NCI-H128 (cell line): Measurements from ENCODE around the gene ADCYAP1R1.
A peak's percentile ranks its signal among the peaks of the same experiment; 100 is the strongest.

Experiments used
- DNase-seq: peaks from one replicate; lab custom pipeline; 2025; ENCODE audit not compliant: unreplicated experiment; lab: John Stamatoyannopoulos, UW

The ADCYAP1R1 gene

DNA sequence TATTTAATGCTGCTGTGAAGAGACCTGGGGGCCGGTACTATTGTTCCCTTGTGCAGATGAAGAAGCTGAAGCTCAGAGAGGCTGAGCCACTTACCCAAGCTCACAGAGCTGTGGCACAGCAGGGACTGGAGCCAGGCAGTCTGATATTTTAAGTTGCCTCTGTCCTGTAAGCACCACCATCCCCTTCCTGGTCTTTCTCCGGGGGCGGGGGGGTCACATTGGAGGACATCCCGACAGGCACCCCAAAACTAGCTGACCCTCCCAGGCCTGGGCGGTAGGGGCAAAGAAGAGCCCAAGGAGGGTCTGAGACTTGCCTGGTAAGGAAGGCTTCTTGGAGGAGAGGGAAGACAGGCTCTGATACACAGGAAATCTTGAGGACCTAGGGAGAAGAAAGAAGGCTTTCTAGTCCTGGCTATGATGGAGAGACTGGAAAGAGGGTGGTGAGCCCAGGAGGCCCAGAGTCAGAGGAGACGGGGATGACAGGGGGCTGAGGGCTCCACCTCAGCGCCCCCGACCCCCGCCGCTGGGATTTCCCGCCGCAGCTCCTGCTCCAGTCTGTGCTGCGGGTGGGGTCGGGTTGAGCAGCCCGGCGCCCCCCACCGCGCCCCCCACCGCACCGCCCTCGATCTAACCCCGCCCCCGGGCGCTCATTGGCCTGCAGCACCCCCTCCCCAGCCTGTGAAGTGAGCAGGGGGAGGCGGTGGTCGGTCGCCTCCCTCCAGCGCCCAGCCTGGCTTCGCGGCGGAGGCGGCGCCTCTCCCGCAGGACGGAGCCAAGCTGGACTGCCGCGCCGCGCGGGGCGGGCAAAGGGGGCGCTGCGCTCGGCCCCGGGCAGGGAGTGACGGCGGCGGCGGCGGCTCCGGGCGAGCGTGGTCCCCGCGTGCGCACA, at the start of gene ADCYAP1R1:
ADCYAP1R1 (plus strand) TSS at position 711 of the 889 bp plus-strand sequence. CDS start 10,957 bp downstream, outside the sequence.
- DNase-seq: peak; percentile 10

DNA sequence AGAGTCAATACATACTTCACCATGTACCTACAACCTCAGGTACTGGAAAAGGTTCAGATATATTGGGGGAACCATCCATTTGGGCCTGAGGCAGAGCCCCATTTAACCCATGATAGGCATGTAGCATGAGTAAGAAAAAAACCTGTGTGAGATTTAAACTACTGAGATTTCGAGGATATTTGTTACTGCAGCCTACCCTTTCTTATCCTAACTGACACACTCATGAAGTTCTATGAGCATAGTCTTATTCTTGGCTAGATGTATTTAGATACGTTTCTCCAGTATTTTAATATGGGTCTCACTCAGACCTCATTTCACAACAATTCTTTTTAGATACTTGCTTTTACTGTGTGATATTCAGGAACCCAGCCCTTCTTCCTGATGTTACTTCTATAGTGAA, 49.0 kb upstream of the ADCYAP1R1 start:
- no peak for DNase-seq

DNA sequence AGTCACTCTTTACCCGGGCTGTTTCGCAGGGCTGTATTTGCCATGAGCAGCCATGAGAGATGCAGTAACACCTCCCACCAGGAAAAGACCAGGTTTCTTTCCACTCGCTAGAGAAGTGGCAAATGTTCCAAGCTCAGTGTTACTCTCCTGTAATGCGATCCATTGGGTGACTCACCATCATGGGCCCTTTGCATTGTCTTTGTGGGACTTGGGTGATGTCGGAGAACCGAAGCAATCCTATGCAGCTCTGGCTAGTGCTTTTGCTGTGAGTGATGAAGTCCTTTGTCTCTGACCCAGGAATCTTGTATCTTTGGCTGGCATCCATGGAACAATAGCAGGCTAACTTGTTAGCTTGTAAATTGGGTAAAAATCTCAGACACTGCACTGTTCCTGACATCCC, 48.4 kb upstream of the ADCYAP1R1 start:
- no peak for DNase-seq

DNA sequence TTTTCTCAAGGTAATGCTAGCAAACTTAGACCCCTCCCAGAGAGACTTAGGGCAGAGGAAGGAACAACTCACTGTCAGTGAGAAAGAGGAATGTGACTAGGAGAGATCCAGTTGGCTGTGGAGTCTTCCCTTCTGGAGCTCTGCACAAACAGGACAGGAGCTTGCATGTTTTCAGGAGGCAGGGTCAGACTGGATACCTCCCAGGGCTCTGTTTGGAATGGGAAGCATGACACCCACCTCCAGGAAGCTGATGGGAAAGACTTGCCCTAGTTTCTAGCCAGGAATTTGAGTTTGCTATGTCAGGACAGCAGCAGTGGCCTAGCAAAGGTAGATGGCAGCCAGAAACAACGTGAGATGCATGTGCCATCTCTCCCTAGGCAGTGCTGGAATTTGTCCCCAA, 47.7 kb upstream of the ADCYAP1R1 start:
- DNase-seq: no peak

DNA sequence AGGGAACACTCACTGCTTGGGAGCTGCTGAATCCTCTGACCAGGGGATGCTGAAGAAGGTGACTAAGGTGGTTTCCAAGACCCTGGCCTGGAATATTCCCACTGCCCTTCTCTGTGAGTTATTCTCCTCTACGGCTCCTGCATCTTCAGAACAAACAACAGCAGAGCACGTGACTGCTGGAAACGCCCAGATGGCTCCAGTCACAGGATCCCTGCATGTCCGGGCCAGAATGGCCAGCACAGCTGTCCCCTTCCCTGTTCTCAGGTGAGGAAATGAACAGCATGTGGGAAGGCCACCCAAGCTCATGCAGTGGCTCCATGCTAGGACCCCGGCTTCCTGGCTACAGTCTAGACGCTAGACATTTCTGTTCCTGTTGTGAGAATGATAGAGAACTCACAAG, 45.3 kb upstream of the ADCYAP1R1 start:
- DNase-seq: no peak

DNA sequence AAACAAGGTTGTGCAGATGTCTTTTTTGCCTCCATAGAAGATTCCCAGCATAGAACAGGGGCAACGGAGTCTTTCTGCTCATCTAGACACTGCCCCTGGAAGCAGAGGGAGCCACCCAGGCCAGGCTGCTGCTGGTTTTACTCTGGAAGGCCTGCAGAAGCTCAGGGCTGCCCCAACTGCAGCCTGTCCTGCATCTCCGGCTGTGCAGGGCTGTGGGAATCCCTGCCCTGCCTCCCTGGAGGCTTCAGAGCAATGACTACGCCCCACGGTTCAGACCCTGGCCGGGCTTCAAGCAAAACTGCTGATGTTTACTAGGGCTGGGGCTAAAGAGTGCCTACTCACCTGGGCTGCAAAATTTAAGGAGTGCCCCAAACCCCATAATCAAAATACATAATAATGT, 44.5 kb upstream of the ADCYAP1R1 start:
- DNase-seq: no peak

DNA sequence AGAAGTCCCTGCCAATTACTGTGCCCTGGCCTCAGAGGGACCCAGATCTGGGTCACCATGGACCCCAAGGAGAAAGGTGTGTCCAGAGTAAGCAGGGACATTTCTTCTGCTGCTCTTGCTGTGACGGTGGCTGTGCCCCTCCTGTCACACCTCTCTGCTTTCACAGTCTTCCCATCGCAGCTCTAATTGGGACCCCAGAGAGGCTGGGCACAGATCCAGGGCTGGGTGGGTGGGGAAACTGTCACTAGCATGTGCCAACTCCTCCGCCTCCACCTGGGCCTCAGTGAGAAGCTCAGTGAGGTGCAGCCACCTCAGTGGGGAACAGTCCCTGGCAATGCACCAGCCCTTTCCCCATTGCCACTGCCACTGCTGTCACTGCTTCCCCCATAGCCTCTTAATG, 37.3 kb upstream of the ADCYAP1R1 start:
- DNase-seq: no peak

DNA sequence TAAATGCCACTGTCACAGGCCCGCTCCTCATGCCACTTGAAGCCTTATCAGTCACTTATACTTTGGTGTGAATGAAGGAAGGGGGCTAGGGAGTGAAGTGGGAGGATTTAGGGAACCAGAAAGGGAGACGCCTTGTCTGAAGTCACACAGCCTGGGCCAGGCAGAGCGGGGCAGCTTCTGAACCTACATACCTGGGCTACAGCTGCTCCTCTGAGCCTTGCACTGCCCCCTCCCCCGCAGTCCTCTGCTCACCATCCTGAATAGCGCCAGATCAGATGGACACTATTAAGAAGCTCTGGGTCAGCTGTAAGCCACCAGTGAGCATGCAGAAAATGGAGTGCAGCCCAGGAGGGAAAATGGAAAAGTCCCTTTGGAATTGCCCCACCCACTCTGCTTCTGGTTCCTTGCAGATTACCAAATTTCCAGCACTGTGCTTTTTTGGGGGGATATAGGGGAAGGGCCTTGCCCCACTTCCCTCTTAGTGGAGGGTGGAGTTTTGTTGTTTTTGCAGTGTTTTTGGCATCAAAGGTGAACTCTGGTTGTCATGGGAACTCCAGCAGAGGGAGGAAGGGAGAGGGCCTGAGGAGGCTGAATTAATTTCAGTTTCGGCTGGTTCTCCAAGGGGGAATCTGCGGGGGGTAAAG, 35.0 kb upstream of the ADCYAP1R1 start:
- no peak for DNase-seq

DNA sequence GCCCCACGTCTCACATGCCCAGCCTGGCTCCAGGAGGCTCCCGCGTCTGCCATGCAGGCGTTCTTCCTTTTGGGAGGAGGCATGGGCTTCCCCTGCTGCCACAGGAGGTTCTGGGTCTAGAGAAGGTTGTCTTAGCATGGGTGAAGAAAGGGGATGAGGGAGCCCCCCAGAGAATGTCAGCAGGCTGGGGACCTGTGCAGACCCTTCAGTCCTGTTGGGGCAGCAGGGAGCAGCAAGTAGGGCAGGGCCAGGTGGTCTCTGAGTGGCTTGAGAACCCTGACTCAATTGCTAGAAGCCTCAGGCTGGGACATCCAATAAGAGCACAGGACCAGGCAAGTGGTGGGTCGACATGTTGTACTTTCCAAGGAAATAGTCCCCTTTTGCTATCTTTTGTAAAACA, 34.4 kb upstream of the ADCYAP1R1 start:
- DNase-seq: no peak

DNA sequence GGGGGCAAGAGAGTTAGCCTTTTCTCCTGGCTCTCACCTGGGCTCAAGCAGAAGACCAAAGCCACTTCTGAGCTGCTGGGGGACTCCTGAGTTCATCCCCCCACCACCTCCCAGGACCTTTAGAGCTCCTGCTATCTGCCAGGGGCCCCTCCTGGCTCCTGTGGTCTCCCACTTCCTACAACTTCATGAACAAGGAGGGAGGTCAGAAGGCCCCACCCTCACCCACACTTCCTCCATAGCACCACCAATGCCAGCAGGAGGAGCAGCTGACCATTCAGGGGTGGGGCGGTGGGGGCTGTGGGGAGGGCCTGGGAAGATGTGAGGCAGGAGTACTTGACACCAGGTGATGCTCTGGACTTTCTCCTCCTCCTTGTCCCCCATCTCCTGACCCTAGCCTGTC, 32.6 kb upstream of the ADCYAP1R1 start:
- DNase-seq: no peak

DNA sequence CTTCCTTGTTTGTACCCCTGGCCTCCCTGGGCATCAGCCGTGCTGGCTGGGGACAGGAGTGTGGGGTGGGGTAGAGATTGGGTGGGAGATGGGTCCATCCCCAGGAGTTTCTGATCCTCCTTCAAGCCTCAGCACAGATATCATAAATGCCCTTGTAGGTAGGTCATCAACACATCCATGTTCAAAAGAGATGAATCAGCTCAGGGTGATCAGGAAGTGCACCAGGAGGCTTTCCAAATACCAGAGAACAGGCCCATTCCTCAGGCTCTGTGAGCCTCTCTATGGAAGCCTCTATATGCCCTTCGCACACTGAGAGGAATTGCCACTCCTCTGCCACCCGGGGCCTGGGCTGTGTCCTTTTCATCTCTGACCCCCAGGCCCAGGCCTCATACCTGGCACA, 31.9 kb upstream of the ADCYAP1R1 start:
- DNase-seq: no peak

DNA sequence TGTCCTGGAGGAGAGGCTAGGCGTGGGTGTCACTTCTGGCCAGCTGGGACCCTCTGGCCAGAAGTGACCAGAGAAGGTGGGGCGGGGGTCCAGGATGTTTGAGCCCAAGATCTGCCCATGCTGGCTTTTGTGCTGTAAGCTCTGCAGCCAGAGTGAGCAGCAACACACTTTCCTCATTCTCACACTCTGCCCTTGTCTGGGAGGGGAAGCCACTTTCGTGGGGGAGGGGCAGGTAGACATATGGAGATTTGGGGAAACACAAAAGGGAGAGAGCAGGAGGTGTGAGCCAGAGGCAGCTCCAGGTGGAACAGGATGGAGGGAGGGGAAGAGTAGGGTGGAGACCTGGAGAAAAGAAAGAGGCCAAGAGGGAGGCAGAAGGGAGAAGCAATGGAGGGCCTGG, 31.5 kb upstream of the ADCYAP1R1 start:
- DNase-seq: no peak

DNA sequence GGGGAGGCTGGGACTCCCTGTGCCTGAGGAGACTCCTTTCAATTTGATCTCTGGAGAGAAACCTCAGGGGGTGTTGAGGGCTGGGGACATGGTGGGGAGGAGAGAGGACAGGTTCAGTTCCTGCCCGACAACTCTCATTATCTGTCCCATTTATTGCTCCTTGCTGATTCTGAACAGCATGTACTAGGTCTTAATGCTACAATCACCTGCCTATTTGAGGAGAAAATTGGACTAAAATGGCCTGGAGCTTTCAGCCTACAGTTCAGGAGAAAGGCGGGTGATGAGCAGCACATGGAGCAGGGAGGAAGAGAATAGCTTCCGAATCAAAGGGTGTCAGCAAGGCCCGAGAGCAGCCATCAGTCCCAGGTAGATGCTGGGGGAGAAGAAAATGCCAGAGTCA, 30.0 kb upstream of the ADCYAP1R1 start:
- no peak for DNase-seq

DNA sequence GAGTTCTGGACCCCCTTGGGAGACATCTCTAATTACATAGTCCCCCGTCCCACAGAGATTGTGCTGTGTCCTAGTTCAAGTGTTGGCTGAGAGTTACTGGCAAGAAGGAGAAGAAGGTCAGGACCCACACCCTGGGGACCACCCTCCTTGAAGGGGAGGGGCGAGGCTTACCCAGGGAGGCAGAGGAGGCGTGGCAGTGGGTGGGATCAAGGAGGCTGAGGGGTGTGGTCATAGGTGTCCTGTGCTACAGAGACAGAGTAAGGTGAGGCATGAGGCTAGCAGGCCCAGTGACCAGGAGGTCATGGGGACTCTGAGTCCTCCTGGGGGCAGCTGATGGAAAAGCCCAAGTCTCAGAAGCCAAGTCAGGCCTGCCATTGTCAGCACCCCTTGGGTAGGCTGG, 29.4 kb upstream of the ADCYAP1R1 start:
- no peak for DNase-seq

DNA sequence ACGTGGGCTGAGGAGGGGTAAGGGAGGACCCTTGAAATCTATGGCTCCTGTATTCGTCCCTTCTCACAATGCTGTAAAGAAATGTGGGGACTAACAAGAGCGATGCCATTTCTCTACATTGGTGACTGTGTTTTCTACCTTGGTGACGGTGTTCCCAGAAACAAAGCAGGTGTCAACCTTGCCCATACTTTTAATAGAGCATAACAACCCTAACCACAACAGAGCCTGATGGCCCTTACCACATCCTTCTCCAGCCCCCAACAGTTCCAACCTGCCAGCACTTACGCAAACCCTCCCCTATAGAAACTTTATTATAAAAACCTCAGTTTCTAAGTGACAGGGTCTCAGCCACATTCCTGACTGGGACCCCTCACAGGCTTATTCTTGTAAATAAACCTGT, 28.2 kb upstream of the ADCYAP1R1 start:
- no peak for DNase-seq

DNA sequence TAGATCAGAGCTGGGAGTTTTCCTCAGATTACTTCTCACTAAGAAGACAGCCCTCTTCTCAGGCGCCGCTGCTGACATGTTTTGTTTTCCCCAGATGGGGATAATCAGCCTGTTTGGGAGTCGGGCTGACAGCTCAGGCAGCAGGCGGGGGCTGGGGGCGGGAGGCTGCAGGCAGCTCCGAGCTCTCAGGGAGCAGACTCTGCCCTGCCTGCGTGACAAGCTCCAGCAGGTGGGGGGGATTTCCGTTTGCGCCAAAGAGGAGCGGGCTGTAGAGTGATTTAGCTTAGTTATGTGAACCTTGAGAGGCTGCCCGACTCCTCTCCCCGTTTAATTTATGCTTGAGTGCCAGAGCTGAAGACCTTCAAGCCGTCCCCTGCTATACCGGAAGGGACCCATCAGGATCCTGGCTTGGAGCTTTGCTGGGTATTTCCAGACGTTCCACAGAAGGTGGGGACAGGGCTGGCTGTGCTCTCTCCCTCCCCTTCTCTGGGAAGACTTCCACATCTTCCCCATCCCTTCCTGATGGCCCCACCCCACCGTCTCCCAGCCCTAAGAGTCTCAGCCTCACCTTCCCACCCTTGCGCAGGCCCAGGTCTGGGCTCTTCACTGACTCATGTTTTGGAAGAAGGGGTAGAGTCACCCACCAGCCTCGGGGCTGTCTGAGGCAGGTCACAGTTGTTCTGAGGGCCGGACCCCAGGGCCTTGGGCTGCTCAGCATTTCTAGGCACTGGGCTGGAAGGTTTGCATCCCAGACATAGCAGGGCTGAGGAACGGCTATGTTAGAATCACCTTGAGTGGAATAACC, 24.7 kb upstream of the ADCYAP1R1 start:
- DNase-seq: no peak

DNA sequence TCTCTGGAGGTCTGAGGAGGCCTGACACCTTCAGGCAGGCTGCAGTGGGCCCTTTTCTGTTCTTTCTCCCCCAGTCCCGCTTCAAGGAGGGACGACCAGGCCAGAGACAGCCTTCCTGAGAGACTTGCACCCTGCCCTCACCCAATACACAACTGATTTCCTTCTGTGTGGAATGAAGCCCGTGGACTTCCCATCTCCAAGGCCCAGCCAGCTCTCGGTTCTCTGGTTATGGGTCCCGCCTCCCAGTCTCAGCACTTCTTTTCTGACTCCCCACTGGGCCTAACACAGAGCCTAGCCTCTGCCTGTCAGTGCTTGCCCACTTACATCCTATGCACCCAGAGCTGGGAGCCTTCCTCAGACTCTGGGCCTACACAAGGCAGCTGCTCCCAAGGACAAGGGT, 24.1 kb upstream of the ADCYAP1R1 start:
- no peak for DNase-seq

DNA sequence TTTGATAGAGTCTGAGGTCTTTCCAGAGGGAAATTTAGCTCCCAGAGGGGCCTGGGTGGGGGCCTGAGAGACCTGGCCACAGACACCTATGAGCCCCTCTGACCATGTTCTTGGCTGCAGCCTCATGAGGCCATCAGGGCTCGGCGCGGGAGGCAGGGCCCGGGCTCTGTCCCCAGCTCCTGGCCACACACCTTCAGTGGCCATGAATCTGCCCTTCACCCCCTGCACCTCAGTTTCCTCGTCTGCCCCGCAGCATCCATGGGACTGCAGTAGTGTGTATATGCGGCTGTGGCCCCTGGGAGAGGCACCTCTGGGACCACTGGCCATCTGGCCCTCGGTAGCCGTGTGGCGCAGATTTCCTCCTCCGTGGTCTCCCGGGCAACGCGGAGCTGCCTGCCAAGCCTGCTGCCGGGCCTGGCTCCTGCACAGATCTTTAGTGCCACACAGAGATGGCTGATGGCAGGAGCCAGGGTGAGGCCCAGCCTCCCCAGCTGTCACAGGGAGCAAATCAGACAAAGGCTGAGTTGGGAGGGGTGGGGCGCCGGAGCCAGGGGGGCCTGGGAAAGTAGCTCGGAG, 23.6 kb upstream of the ADCYAP1R1 start:
- DNase-seq: no peak

DNA sequence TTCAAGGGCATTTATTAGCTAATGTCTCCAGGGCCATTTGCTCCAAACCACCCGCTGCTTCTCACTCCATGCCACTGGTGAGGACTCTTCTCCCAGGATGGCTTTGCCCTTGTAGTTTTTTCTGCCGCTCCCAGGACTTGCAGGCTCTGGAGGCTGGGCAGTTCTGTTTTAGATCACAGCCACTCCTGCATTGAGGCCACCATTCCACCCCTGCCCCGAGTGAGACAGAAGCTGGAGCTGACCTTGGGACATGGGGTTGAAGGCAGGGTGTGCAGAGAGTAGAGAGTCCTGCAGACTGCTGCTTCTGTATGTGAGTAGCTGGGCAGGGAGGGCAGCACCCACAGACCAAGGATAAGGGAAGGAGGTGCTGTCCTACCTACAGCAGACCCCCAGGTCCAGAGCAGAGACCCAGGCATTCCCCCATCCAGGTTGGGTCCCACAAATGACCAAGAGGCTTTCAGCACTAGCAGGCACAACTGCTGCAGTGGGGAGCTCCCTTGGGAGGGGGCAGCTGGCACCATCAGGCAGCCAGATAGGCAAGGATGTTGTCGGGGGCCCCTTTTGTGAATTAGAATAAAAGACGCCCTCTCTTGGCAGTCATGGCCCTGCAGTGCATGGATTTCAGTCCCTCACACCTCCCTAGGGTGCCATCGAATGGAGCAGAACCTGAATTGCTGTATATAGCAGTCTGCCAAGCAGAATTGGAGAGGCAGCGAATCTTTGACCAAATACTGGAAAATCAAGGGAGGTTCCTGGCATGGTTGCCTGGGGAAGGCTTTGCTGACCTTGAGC, 22.7 kb upstream of the ADCYAP1R1 start:
- no peak for DNase-seq

DNA sequence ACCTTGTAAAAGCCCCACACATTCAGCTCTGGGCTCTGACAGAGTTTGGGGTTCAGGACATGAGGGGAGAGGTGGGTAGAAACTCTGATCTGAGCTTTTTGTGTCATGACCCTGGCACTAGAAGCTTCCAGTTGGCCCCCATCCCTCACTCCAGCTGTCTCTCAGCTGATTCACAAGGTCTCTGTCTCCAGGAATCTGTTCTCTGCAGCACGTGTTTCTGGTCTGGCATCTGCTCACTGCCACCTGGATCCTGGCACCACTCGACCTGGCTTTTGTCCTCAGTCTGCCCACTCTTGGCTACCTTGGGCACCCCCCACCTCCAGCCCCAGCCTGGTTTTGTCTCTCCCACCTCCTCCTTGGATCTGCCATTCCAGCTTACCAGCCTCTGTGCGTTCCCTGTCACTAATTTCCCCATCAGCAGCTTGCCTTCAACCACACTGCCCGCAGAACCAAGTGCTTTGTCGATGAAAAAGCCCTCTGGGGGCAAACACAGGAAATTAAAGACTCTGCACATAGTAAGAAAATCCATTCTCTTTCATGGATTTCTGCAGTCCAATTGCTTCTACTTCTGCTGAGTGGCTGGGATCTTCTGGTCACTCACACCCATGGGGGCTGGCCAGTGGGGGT, 18.3 kb upstream of the ADCYAP1R1 start:
- no peak for DNase-seq
